ENCODE results near the gene NXNL1.
"Not testable (repeated sequence)": the region's sequence is repeated elsewhere in the genome, so short reads cannot be mapped to it uniquely, and the experiment has no call there.

NXNL1 gene

DNA sequence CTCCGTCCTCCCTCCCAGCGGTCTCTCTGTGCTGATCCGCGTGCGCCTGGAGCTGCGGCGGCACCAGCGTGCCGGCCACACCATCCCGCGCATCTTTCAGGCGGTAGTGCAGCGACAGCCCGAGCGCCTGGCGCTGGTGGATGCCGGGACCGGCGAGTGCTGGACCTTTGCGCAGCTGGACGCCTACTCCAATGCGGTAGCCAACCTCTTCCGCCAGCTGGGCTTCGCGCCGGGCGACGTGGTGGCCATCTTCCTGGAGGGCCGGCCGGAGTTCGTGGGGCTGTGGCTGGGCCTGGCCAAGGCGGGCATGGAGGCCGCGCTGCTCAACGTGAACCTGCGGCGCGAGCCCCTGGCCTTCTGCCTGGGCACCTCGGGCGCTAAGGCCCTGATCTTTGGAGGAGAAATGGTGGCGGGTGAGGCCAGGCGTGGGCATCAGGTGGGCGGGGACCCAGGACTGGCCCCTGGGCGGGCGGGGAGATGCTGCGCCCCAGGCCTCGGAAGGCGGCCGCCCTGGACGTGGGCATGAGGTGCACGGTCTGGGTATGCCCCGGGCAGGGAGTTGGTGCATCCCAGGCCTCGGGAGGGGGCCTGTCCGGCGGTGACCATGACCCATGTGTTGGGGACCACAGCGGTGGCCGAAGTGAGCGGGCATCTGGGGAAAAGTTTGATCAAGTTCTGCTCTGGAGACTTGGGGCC, 26.0 kb upstream of the NXNL1 start:
- DNase-seq = no peak

DNA sequence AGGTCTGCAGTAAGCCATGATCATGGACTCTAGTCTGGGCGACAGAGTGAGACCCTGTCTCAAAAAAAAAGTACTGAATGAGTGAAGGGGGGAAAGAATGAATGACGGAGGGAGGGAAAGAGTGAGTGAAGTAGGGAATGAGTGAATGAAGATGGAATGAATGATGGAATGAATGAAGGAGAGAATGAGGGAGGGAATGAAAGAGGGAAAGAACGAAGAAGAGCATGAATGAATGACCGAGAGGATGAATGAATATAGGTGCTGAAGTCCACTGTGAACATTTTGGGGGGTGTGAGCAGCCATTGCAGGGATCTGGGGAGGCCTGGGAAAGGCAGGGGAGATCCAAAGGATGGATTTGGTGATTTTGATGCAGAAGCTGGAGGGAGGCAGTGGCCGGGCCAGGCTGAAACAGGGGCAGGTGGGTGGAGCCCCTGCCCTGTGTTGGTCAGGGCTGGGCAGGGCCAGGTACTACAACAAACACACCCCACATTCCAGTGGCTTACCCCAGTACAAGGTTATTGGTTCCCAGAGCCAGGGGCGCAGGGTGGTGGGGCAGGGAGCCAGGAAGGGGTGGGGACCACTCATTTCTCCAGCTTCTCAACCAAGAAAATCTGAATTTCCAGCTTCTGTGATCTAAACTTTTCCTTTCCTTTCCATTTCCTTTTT, 23.9 kb upstream of the NXNL1 start:
- no peak for DNase-seq

DNA sequence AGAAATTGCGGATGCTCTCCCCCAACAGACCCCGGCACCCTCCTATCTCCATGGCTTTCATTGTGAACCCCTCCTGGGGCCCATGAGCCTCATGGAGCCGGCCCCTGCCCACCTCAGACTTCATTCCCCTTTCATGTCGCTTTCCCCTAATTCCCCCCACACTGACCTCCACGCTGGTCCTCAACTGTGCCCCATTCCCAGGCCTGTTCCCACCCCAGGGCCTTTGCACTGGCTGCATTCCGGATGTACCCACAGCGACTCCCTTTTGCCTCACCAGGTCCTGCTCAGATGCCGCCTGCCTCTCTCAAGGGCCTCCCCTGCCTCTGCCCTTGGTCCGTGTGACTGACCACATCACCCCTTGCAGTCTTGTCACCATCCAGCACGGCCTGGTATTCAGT, 22.9 kb upstream of the NXNL1 start:
- no peak for DNase-seq

DNA sequence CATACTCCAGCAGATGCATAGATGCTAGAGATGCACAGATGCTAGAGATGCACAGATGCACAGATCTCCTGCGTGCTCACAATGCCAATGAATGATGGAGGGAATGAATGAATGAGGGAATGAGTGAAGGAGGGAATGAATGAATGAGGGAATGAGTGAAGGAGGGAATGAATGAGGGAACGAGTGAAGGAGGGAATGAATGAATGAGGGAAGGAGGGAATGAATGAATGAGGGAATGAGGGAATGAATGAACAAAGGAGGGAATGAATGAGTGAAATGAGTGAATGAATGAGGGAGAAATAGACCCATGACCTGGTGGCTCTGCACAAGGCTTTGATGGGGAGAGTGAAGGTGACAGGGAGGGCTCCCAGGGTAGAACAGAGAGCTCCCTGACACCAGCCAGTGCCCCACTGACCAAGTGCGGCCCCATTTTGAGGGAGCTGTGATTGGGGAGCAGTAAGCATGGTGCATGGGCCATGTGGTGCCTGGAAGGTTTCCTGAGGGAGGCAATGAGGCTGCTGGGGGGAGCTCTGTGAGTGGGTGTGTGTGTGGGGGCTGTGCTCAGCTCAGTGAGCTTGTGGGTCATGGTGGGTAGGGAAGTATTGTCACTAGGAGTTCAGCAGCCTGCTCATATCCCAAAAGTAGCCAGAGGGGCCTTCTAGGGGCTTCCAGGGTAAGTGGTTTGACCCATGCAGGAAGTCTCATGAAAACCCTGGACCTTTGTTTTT, 22.3 kb upstream of the NXNL1 start:
- DNase-seq = no peak

DNA sequence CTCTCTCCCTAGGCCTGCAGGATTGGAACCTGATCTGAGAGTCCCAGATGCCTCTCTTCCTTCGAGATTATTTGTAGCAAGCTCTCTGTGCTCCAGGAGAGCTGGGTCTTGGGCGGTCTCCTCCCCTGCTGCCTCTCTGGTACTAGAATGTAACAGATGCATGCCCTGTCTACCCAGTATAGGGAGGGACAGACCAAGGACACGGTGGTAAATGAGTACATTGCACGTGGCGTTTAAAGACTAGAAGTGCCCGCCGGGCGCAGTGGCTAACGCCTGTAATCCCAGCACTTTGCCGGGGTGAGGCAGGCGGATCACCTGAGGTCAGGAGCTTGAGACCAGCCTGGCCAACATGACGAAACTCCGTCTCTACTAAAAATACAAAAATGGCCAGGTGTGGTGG, 21.3 kb upstream of the NXNL1 start:
- DNase-seq = no peak

DNA sequence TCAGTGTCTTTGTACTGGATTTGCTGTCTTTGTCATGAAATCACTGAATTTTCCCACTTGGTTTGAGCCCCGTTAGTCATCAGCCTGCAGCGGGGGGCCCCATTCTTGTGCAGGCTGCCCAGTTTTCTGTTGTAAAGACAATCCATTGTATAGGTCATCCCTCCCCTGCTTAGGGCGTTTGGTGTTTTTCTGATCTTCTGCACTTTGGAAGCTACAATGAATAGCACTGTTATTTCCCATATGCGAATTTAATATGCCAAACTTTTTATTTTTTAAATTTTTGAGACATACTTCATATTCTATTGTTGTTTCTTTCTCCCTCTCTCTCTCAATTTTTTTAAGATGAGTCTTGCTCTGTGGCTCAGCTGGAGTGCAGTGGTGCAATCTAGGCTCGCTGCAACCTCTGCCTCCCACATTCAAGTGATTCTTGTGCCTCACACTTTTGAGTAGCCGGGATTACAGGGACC, 18.6 kb upstream of the NXNL1 start:
- no peak for DNase-seq

DNA sequence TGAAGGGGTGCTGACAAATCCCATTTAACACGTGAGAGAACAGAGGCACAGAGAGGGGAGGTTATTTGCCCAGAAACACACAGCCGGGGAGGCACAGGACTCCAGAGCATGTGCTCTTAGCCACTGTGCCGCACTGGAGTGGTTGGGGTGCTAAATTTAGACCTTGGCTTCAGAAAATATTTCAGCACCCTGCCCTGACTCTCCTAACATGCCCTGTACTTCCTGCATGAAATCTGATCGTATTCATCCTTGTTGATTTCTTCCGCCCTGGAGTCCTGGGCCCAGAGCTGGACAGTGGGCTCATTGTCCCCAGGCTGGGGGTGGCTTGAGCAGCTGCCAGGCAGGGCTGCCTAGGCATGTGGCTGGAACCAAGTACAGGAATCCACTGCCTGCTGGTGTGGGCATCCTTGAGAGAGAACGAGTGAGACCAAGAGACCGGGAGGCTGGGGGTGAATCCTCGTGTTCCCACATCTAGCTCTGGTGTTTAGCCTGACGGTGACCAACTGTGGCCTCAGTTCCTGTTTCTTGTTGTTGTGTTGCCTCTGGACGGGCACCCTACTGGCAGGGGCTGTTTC, 14.9 kb upstream of the NXNL1 start:
- DNase-seq = no peak

DNA sequence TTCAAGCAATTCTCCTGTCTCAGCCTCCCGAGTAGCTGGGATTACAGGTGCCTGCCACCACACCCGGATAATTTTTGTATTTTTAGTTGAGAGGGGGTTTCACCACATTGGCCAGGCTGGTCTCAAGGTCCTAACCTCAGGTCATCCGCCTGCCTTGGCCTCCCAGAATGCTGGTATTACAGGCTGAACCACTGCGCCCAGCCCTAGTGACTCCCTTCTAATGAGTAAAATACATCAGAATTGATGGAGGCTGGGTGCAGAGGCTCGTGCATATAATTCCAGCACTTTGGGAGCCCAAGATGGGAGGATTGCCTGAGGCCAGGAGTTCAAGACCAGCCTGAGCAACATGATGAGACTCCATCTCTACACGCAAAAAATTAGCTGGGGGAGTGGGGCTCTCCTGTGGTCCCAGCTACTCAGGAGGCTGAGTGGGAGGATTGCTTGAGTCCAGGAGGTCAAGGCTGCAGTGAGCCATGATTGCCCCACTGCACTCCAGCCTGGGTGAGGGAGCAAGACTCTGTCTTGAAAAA, 14.3 kb upstream of the NXNL1 start:
- DNase-seq = not testable (repeated sequence)

DNA sequence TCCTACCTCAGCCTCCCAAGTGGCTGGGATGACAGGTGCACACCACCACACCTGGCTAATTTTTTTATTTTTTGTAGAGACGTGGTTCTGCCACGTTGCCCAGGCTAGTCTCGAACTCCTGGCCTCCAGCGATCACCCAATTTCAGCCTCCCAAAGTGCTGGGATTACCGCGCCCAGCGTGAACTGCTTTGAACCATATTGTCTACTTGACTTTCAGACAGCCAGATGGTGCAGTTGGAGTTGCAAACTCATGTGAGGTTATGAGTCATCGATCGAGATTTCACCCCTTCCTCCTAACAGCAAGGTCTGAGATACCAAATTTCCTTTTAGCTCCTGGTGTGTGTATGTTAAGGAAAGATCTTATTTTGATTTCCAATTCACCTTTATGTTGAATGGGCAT, 12.3 kb upstream of the NXNL1 start:
- no peak for DNase-seq

DNA sequence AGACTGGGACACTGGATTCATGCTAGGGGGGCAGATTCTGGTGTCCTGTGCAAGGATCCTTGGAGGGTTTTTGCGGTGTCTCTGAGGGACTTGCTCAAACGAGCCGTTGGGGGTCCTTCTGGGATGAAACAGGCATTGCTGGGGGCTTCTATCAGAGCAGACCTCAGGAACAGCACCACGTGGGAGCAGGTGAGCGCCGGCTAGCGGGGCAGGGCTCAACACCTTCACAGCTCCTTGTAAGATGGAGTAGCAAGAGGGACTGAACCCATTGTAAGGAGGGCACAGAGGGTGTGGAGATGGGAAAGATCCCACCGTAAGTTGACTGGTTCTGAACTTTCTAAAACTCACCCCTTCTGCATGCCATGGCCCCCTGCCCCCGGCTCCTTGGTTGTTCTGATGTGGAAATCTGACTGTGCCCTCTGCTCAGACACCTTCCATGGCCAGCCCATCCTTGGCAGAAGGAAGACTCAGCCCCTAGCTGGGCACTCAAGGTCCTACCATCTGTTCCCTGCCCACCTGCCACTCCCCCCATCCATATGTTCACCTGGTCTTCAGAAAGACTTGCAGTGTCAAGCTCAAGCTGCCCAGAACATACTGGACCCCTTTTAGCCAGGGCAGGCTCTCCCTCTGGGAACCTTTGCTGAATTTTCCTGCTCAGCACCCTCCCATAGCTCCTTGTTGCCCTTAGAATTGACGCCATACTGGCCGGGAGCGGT, 10.8 kb upstream of the NXNL1 start:
- DNase-seq = no peak

DNA sequence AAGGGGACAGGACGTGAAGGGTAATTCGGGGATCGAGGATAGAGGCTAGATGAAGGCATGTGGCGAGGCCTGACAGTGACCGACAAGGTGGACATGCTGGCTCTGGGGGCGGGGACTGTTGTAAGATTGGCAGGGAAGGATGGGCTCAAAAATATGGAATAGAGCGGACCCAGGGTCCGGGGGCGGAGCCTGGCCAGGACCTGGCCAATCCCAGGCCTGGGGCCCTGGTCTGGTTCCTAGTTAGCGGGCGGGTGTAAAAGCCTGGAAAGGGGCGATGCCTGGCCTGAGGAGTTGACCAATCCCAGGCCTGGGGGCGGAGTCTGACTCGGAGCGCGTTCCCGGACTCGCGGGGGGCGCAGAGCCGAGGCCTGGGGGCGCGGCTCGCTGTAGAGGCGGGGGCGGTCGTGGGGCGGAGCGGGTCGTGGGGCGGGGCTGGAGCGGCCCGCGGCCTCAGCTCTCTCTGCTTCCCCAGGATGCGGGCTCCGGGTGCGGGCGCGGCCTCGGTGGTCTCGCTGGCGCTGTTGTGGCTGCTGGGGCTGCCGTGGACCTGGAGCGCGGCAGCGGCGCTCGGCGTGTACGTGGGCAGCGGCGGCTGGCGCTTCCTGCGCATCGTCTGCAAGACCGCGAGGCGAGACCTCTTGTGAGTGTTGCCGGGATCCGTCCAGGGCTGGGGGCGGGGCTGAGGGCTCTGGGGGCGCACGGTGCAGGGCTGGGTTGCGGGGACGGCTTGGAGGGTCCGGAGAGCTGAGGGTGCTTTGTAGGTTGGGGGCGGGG, 9.5 kb upstream of the NXNL1 start, which contains the start of gene SLC27A1:
Gene SLC27A1, plus strand, starts transcription at position 457 of the 774 bp plus-strand sequence. Its CDS starts 17 bp downstream, at position 474.
- DNase-seq = peak; percentile 95

DNA sequence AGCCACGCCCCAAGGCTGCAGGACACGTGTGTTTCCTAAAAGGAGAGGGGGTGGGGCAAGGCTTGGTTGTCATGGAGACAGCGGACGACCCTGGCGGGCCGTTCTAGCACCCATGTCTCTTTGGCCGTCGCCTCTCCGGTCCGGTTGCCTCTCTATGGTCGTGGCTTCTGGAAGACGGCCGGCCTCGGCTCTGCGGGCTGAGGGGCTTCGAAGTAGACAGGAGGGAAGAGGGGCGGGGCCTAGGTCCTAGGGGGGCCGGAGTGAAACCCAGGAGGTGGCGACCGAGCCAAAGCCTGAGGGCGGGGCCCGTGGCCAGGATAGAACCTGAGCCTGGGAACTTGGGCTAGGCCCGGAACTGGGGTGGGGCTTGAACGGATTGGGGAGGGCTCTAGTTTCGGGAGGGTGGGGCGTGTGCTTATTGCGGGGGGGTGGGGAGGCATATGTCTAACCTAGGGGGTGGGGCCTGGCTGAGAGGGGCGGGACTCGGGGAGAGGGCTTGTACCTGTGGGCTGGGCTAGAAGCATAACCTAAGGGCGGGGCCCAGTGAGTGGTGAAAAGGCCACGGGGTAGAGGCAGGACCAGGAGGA, 8.8 kb upstream of the NXNL1 start:
- DNase-seq = no peak

DNA sequence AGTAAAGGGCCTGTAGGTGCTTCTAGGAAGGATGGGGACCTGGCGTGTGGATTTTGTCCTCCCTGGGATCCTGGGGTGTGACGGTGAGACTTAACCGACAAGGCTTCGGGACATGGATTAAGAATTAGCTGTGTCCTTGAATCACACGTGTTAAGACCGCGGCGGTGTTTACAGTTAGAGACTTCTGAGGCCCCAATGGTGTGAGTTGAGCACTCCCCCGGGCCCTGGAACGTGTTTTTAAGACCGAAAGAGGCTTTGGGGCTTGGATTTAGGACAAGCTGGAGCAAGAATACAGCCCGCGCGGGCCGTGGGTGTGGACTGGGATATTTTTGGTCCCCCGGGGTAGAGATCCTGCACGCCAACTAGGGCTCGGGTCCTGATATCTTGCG, 8.4 kb upstream of the NXNL1 start:
- DNase-seq = no peak

DNA sequence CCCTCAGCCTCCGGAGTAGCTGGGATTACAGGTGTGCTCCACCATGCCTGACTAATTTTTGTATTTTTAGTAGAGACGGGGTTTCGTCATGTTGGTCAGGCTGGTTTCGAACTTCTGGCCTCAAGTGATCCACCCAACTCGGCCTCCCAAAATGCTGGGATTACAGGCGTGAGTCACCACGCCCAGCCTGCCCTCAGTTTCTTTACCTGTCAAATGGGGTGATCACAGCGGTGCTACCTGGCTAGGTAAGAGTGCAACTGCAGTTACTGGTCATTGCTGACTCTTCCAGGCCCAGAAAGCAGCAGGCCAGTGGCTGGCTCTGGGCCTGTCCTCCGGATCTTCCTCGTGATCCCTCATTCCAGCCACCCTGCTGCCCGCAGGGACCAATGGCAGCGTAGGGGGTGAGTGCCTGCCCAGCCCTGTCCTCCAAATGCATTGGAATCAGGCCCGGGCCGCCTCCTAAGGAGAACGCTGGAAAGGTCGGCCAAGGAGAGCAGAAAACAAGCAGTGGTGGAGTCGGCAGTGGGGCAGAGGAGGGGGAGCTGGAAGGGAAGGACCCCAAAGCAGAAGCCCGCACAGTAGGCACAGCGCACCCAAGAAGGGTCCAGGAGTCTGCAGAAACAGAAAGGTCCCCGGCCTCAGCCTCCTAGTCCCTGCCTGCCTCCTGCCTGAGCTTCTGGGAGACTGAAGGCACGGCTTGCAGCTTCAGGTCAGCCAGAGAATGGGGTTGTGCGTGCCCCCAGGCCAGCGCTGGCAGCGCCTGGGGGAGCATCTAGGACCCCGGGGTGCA, 7.8 kb upstream of the NXNL1 start:
- no peak for DNase-seq

DNA sequence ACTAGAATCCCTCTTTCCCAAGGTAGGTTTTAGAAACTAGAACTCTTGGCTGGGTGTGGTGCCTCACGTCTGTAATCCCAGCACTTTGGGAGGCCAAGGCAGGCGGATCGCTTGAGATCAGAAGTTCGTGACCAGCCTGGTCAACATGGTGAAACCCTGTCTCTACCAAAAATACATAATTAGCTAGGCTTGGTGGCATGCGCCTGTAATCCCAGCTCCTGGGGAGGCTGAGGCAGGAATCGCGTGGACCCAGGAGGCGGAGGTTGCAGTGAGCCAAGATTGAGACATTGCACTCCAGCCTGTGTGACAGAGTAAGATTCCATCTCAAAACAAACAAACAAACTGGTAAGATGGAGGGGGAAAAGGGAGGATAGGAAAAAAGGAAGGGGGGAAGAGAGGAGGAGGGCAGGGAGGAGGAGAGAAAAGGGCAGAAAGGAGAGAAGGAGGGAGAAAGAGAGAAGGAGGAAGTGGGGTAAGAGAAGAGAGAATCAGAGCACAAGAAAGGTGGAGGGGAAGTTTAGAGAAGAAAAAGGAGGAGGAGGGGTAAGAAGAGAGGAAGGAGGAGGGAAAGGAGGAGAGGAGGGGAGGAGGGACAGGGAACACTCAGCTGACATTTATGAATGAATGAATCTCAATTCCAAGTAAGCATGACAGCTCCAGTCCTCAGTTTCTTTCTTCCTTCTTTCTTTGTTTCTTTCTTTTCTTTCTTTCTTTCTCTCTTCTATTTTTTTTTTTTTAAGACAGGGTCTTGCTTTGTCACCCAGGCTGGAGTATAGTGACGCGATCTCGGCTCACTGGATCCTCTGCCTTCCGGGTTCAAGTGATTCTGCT, 7.0 kb upstream of the NXNL1 start:
- DNase-seq = no peak

DNA sequence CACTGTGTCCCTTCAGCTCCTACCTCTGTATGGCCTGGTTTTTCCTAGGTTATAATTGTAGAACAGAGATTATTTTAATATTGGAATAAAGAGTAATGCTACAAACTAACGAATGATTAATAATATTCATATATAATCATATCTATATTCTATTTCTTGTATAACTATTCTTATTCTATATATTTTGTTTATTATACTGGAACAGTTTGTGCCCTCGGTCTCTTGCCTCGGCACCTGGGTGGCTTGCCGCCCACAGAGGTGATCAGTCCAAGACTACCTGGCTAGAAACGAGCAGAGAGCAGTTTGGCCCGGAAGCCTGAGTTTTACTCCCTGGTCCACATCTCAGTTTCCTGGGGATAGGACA, 5.7 kb upstream of the NXNL1 start:
- DNase-seq = no peak

DNA sequence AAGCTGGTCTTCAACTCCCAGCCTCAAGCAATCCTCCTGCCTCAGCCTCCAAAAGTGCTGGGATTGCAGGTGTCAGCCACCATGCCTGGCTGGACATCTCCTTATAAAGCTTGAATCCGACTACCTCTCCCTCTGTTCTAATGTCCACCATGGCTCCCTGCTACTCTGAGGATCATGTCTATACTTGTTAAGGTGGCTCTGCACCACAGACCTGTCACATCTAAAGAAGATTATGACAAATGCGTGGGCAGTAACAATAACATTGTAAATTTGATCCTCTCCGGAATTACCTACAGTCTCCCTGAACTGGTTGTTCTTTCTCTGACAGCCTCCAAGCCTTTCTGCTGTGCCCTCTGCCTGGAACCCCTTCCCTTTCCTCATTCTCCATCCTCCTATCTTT, 1.8 kb downstream of the NXNL1 start:
- no peak for DNase-seq

DNA sequence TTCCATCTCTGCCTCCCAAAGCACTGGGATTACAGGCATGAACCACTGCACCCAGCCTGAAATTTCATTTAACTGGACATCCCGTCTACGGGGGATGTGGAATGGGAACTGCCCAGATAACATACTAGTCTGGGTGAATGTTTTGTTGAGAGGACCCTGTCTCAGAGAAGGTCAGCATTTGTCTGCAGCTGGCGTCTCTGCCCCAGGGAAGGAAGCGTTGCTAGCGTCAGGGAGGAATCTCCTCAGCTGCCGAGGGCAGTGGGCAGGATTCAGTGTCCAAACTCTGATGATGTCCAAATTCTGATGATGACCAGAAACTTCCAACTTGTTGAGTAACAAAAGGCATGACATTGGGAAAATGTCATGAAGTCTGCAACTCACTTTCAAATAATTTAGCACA, 3.1 kb downstream of the NXNL1 start:
- no peak for DNase-seq

DNA sequence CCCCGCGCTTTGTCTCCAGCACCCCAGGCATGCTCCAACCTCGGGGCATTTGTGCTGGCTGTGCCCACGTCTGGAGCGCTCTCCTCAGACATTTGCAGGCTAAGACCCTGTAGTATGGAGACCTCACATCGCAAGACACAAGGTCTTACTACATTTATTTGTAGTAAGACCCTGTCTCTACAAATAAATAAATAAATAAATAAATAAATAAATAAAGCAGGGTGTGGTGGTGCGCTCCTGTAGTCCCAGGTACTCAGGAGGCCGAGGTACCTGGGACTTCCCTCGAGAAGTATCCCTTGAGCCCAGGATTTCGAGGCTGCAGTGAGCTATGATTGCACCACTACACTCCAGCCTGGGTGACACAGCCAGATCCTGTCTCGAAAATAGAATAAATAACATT, 4.6 kb downstream of the NXNL1 start:
- no peak for DNase-seq
